Keratinocyte (primary cell): Measurements from ENCODE around the gene GLRX3. TPM values are rescaled to one million over a fixed set of nuclear protein-coding genes. Genes with fewer than 3 reads are reported as not detected.

ENCODE experiments used
- DNase-seq: peaks from one replicate; pipeline ENCODE4 v3.0.0-alpha.2; 2011; ENCODE audit warnings: low read depth, missing footprints, low spot score
- FAIRE-seq: peaks from 2 replicates; lab custom pipeline; 2011; peaks lifted over from hg19 to GRCh38; lab: Jason Lieb, UNC
- H2AFZ ChIP-seq: 2 replicates; pipeline ENCODE4 v1.6.0; 2012; ENCODE audit warnings: low read length, control low read depth, inconsistent platforms; ENCODE audit not compliant: control insufficient read depth
- H3K27ac ChIP-seq: 2 replicates; pipeline ENCODE4 v1.5.1; 2011; ENCODE audit warnings: low read length; ENCODE audit not compliant: control insufficient read depth, insufficient read depth
- H3K27me3 ChIP-seq: 3 replicates; pipeline ENCODE4 v1.6.0; 2011; ENCODE audit warnings: low read length; ENCODE audit not compliant: control insufficient read depth, insufficient read depth; ENCODE audit errors: extremely low read depth
- H3K36me3 ChIP-seq, 2 experiments: 2 replicates in 1 of 2; 3 replicates in 1 of 2; pipeline ENCODE4 v1.5.1; 2011; ENCODE audit warnings: low read length in 2 of 2, mild to moderate bottlenecking in 1 of 2; ENCODE audit not compliant: control insufficient read depth in 2 of 2, insufficient read depth in 2 of 2; ENCODE audit errors: extremely low read depth in 1 of 2
- H3K4me1 ChIP-seq: 3 replicates; pipeline ENCODE4 v1.5.1; 2011; ENCODE audit warnings: low read length; ENCODE audit not compliant: control insufficient read depth, insufficient read depth; ENCODE audit errors: extremely low read depth
- H3K4me2 ChIP-seq: 3 replicates; pipeline ENCODE4 v1.6.0; 2011; ENCODE audit warnings: low read depth, low read length; ENCODE audit not compliant: control insufficient read depth, insufficient read depth; ENCODE audit errors: extremely low read depth
- H3K4me3 ChIP-seq, 3 experiments: fragments of 200-600 bp in 1 of 3; sonication (generic) in 1 of 3; 2 replicates in 2 of 3; 3 replicates in 1 of 3; pipeline ENCODE4 v1.5.1; 2011 to 2016; ENCODE audit warnings: low read length in 3 of 3, mild to moderate bottlenecking in 3 of 3, control low read depth in 2 of 3, inconsistent platforms in 1 of 3, low read depth in 1 of 3, mixed read lengths in 1 of 3, mixed run types in 1 of 3, moderate library complexity in 1 of 3; ENCODE audit not compliant: control insufficient read depth in 2 of 3, insufficient read depth in 2 of 3; ENCODE audit errors: extremely low read depth in 1 of 3
- H3K79me2 ChIP-seq: 2 replicates; pipeline ENCODE4 v1.6.0; 2012; ENCODE audit warnings: low read length; ENCODE audit not compliant: control insufficient read depth, insufficient read depth
- H3K9ac ChIP-seq: 3 replicates; pipeline ENCODE4 v1.6.0; 2011; ENCODE audit warnings: low read length; ENCODE audit not compliant: control insufficient read depth, insufficient read depth; ENCODE audit errors: extremely low read depth
- H3K9me1 ChIP-seq: 3 replicates; pipeline ENCODE4 v1.6.0; 2011; ENCODE audit warnings: low read length; ENCODE audit not compliant: control insufficient read depth, insufficient read depth; ENCODE audit errors: extremely low read depth
- H3K9me3 ChIP-seq: 2 replicates; pipeline ENCODE4 v1.5.1; 2012; ENCODE audit warnings: low read depth, low read length; ENCODE audit not compliant: control insufficient read depth
- H4K20me1 ChIP-seq: 3 replicates; pipeline ENCODE4 v1.6.0; 2011; ENCODE audit warnings: low read length; ENCODE audit not compliant: control insufficient read depth, insufficient read depth; ENCODE audit errors: extremely low read depth
- CTCF ChIP-seq, 3 experiments: IDR thresholded peaks in 1 of 3; conservative IDR thresholded peaks in 1 of 3; optimal IDR thresholded peaks in 1 of 3; 2 replicates in 2 of 3; 3 replicates in 1 of 3; pipeline versions ENCODE3 to v1.5.1; 2011; ENCODE audit warnings: low read length in 3 of 3, mild to moderate bottlenecking in 3 of 3, moderate library complexity in 2 of 3, control low read depth in 1 of 3, inconsistent platforms in 1 of 3; ENCODE audit not compliant: insufficient read depth in 2 of 3; ENCODE audit errors: extremely low read depth in 1 of 3
- EZH2 ChIP-seq: IDR thresholded peaks from one replicate; pipeline ENCODE4 v1.6.1; 2012; ENCODE audit warnings: inconsistent platforms, mild to moderate bottlenecking, low read length, moderate library complexity
- dilution Hi-C: fragments of 300-500 bp; cut with MboI; formaldehyde crosslinking; loops from one replicate; pipeline ENCODE4 v1.7.0; 2020; ENCODE audit warnings: low sequenced_read_pairs; ENCODE audit not compliant: extremely low pct_ligation_motif_present
- polyA plus RNA-seq, 5 experiments: library from polyadenylated mRNA; depleted of rRNA in 3 of 5; stranded (reverse) in 3 of 5; stranded (forward) in 1 of 5; unstranded in 1 of 5; fragments of >200 nt; gene quantifications; 1 replicate in 1 of 5; 2 replicates in 3 of 5; 3 replicates in 1 of 5; pipeline versions ENCODE4 v1.2.1 to v1.2.3, GENCODE V29; 2011 to 2012; ENCODE audit warnings: missing spikeins in 2 of 5, low read depth in 1 of 5, low replicate concordance in 1 of 5

The GLRX3 gene
- polyA plus RNA-seq, 1 donor (not counting 4 experiments of a cell fraction or from before 2014, with no cell fraction given) = 215 TPM

- Histone ChIP-seq H3K4me1 (no peaks in the 10 kb centered on the region), H4K20me1 (peaks cover 4% of the 10 kb centered on the region), H3K9me1 (peaks cover 4% of the 10 kb centered on the region), H3K4me3 (no peak overlapping the region), H3K36me3 (peaks cover 13 to 15% of the 10 kb centered on the region in 2 experiments), H3K9me3 (no peaks in the 10 kb centered on the region), H3K4me2 (no peak overlapping the region), H3K79me2 (peaks cover 52% of the 10 kb centered on the region), H3K27me3 (no peaks in the 10 kb centered on the region), H3K27ac (no peak overlapping the region), H2AFZ (no peak overlapping the region), H3K9ac (no peak overlapping the region)
- no peak for TF ChIP-seq EZH2
- no peak for TF ChIP-seq CTCF (optimal IDR thresholded peaks at IDR 0.05 in 1 of 3, IDR thresholded peaks at IDR 0.05 in 1 of 3, conservative IDR thresholded peaks at IDR 0.05 in 1 of 3; ENCODE audit: extremely low read depth in 1 of 3, insufficient read depth in 2 of 3, low read length in 3 of 3)
- DNase-seq = no peak
- dilution Hi-C loops = no loop called here
- FAIRE-seq = no peak
Measured at GRCh38 chr10:130160775-130161174, 24.6 kb downstream of the GLRX3 start.

GRCh38 chr10:130161331-130161730 lies 25.1 kb downstream of the GLRX3 start:
- H3K4me2 ChIP-seq = no peak overlapping the region
- H3K9me1 ChIP-seq = peaks cover 4% of the 10 kb centered on the region
- dilution Hi-C loops = no loop called here
- DNase-seq (no peak), FAIRE-seq (no peak)
- no peaks in the 10 kb centered on the region for H3K9me3 ChIP-seq
- peaks cover 3% of the 10 kb centered on the region for H4K20me1 ChIP-seq
- H3K79me2 ChIP-seq = peaks cover 51% of the 10 kb centered on the region
- no peaks in the 10 kb centered on the region for H3K27me3 ChIP-seq
- no peak overlapping the region for H3K9ac ChIP-seq
- TF ChIP-seq EZH2 = no peak
- TF ChIP-seq CTCF (optimal IDR thresholded peaks at IDR 0.05 in 1 of 3, IDR thresholded peaks at IDR 0.05 in 1 of 3, conservative IDR thresholded peaks at IDR 0.05 in 1 of 3; ENCODE audit: extremely low read depth in 1 of 3, insufficient read depth in 2 of 3, low read length in 3 of 3) = no peak
- H2AFZ ChIP-seq = no peak overlapping the region
- no peaks in the 10 kb centered on the region for H3K4me1 ChIP-seq
- no peak overlapping the region for H3K27ac ChIP-seq
- H3K36me3 ChIP-seq = peaks cover 15 to 19% of the 10 kb centered on the region in 2 experiments
- H3K4me3 ChIP-seq = no peak overlapping the region
